Activated T-helper 1 cell treated with anti-CD3 and anti-CD28 coated beads, Interleukin-12 subunit alpha, Interleukin-12 subunit beta, Interleukin-2, Interleukin-4 antibody, amounts not matched to agents 30 ng/mL and 10 ng/mL and 1 ng/mL, durations not matched to agents 14 hours and 24 hours and 36 hours (primary cell): ENCODE data around the gene DIRAS2. TPM values are rescaled to one million over a fixed set of nuclear protein-coding genes. Genes with fewer than 3 reads are reported as not detected.
"Not testable (repeated sequence)": the region's sequence is repeated elsewhere in the genome, so short reads cannot be mapped to it uniquely, and the experiment has no call there.

Experiments
- DNase-seq: peaks from one replicate; pipeline ENCODE4 v3.0.0; 2021; ENCODE audit warnings: low spot score
- H3K27ac Mint-ChIP-seq: one replicate; pipeline ENCODE4 v1.8.0; 2021; ENCODE audit warnings: mild to moderate bottlenecking, mixed read lengths
- H3K27me3 Mint-ChIP-seq: one replicate; pipeline ENCODE4 v1.8.0; 2022; ENCODE audit warnings: mild to moderate bottlenecking, moderate library complexity, mixed read lengths; ENCODE audit not compliant: insufficient read depth
- H3K36me3 Mint-ChIP-seq: one replicate; pipeline ENCODE4 v1.8.0; 2021; ENCODE audit warnings: low read depth, mixed read lengths
- H3K4me1 Mint-ChIP-seq: one replicate; pipeline ENCODE4 v1.8.0; 2021; ENCODE audit warnings: low read depth, mixed read lengths
- H3K4me3 Mint-ChIP-seq: one replicate; pipeline ENCODE4 v1.8.0; 2021; ENCODE audit warnings: mild to moderate bottlenecking, moderate library complexity, mixed read lengths
- H3K9me3 Mint-ChIP-seq: one replicate; pipeline ENCODE4 v1.8.0; 2021; ENCODE audit warnings: mixed read lengths
- intact Hi-C: fragments of 100-400 bp; cut with micrococcal nuclease; formaldehyde crosslinking; loops from one replicate; pipeline ENCODE4 v1.15.1; 2024
- total RNA-seq: library from RNA; stranded (reverse); gene quantifications from 2 replicates; pipeline ENCODE4 v1.2.3, GENCODE V29; 2022

Gene DIRAS2, protein sequence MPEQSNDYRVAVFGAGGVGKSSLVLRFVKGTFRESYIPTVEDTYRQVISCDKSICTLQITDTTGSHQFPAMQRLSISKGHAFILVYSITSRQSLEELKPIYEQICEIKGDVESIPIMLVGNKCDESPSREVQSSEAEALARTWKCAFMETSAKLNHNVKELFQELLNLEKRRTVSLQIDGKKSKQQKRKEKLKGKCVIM
- total RNA-seq, result not detected in 2 replicates

DNA sequence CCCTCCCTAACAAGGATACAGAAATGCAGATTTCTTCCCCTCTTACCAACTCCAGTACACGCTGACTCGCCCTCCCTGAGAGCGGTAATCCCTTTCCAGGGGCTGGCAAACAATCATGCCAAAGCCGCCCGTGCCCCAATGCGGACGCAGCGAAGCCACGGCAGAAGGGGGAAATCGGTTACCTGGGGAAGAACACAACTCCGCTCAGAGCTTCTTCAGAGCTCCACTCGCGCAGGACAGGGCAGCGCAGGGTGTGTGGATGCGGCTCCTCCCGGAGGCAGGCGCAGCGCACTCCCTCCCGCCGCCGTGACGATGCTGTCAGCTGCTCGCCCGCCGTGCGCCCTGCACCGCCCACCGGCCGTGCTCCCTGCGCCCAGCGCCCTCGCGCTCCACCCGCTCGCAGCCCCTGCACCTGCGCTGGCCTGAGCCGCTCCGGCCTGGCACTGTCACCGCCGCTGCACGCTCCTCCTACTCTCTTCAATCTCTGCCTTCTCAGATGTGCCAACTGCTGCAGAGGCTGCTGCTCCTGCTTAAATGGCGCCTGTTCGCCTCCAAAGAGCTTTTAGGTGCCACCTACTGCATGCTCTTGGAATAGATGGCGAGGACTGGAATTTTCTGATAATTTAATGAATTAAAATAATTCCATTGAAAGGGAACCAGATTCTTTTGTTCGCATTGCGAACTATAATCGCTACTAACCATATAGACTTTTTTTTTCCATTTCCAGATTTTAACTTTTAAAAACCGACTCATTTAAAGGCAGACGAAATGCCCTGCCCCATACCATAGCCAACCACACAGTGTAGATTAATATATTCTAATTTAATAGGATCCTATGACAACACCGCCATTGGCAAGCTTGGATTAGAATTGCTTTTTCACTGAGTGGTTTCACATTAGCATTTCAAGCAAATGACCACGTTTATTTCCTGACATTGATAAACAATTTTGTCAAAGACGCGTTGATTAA, at the start of gene DIRAS2:
TSS of gene DIRAS2 (minus strand) at position 255 of the 970 bp plus-strand sequence. CDS start 28,997 bp downstream, outside the sequence.
- DNase-seq, result no peak
- Mint-ChIP-seq H3K9me3 (no peaks in the 10 kb centered on the region), H3K27me3 (peaks cover 65% of the 10 kb centered on the region)

DNA sequence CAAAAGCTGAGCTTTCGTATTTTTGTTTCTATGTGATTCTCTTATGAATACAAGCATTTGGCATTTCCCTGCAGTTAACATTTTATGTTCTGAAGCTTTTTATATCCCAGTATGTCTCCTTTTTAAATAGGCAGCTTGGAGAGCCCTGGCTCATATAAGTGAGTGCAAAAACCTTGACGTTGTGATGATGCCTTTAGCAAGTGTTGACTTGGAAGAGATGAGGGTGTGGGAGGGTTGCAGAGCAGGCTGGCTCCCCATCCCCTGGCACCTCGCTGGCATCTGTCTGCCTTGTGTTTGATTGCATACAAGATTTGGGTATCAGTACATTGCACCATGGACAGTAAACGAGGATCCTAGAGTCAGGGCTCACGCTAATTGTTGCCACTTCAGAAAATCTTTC, 42.1 kb upstream of the DIRAS2 start:
- intact Hi-C loops, result no loop called here
- no peak for DNase-seq
- Mint-ChIP-seq H3K9me3 (no peaks in the 10 kb centered on the region), H3K4me1 (no peaks in the 10 kb centered on the region), H3K36me3 (no peaks in the 10 kb centered on the region), H3K27me3 (no peaks in the 10 kb centered on the region), H3K4me3 (no peak overlapping the region), H3K27ac (no peak overlapping the region)

More for the DNA sequence above, at the start of gene DIRAS2:
- H3K36me3 Mint-ChIP-seq, result no peaks in the 10 kb centered on the region
- H3K4me3 Mint-ChIP-seq, result no peak within 1 kb of the TSS
- H3K4me1 Mint-ChIP-seq, result no peaks in the 10 kb centered on the region
- no peak within 1 kb of the TSS for H3K27ac Mint-ChIP-seq
- intact Hi-C loops, result loop anchor here (5.0 kb wide), 1 partner anchor 416 kb away; no protein-coding TSS in a partner anchor

DNA sequence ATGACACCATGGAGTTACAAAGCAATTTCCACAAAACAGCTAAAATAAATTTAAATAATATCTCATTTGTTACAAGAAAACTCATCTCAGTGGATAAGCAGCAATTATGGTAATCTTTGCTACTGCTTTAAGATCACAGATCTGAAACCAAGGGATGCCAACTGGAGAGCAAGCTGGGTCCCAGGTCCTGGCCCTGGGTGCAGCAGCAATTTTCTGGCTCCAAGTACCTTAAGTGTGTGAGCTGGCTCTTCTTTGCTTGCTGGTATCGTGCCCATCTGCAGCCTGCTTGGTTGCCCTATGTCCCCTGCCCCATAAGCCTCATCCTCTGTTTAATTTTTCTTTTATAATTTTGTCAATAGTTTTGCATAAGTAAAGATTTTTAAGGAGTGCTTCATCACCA, 41.5 kb upstream of the DIRAS2 start:
- Mint-ChIP-seq H3K27ac (no peak overlapping the region), H3K36me3 (no peaks in the 10 kb centered on the region), H3K9me3 (no peaks in the 10 kb centered on the region), H3K27me3 (no peaks in the 10 kb centered on the region), H3K4me3 (no peak overlapping the region), H3K4me1 (no peaks in the 10 kb centered on the region)
- DNase-seq, result no peak
- intact Hi-C loops, result no loop called here

DNA sequence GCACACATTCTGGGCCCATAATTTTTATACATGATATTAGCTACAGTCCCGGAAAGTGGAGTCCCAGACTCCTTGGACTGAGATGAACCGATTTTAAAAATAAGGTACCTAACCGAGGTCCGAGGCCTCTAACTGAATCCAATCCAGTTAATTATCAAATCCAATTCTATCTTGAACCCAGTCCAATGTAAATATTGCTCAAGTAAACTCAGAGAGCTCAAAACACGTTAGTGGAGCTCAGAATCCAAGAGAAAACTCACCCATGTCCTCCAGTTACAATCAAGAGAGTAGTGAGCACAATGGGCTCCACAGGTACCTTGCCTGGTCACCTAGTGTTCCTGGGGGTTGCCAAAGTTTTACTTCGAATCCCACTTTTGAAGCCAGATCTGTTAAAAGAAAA, 37.9 kb upstream of the DIRAS2 start:
- no peak overlapping the region for H3K27ac Mint-ChIP-seq
- no peak for DNase-seq
- no peaks in the 10 kb centered on the region for H3K9me3 Mint-ChIP-seq
- H3K36me3 Mint-ChIP-seq, result no peaks in the 10 kb centered on the region
- no peak overlapping the region for H3K4me3 Mint-ChIP-seq
- no peaks in the 10 kb centered on the region for H3K27me3 Mint-ChIP-seq
- H3K4me1 Mint-ChIP-seq, result no peaks in the 10 kb centered on the region
- intact Hi-C loops, result no loop called here

DNA sequence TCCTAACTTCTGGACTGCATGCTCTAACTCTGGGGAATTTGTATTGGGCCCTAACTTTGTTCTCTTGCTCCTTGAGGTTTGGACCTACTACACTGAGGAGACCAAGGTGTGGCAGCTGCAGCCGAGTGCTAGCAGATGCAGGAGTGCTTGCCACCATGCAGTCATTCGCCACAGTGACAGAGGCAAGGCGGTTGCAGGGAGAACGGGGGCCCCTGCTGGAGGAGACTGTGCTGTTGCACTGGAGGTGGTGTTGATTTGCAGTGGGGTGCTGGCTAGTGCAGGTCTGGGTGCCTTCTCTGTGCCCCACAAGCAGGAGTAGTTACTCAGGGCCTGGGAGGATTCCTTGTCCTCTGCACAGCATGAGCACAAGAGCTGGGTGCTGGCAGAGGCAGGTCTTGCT, 22.4 kb upstream of the DIRAS2 start:
- Mint-ChIP-seq H3K4me3 (no peak overlapping the region), H3K4me1 (no peaks in the 10 kb centered on the region), H3K27ac (no peak overlapping the region), H3K27me3 (peaks cover 6% of the 10 kb centered on the region), H3K36me3 (no peaks in the 10 kb centered on the region), H3K9me3 (no peaks in the 10 kb centered on the region)
- DNase-seq, result no peak
- intact Hi-C loops, result no loop called here

DNA sequence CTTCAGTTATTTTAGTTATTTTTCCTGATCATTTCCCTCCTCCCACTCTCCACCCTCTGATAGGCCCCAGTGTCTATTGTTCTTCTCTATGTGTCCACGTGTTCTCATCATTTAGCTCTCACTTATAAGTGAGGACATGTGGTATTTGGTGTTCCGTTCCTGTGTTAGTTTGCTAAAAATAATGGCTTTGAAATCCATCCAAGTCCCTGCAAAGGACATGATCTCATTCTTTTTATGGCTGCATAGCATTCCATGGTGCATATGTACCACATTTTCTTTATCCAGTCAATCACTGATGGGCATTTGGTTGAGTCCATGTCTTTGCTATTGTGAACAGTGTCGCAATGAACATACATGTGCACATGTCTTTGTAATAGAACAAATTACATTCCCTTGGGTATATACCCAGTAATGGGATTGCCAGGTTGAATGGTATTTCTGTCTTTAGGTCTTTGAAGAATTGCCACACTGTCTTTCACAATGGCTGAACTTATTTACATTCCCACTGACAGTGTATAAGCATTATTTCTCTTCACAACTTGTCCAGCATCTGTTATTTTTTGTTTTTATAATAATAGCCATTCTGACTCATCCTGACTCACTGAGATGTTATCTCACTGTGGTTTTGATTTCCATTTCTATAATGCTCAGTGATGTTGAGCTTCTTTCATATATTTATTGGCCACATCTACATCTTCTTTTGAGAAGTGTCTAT, 17.2 kb upstream of the DIRAS2 start:
- H3K27me3 Mint-ChIP-seq, result peaks cover 10% of the 10 kb centered on the region
- no peak for DNase-seq
- H3K27ac Mint-ChIP-seq, result no peak overlapping the region
- no peak overlapping the region for H3K4me3 Mint-ChIP-seq
- no peaks in the 10 kb centered on the region for H3K36me3 Mint-ChIP-seq
- H3K4me1 Mint-ChIP-seq, result no peaks in the 10 kb centered on the region
- H3K9me3 Mint-ChIP-seq, result no peaks in the 10 kb centered on the region
- intact Hi-C loops, result no loop called here

DNA sequence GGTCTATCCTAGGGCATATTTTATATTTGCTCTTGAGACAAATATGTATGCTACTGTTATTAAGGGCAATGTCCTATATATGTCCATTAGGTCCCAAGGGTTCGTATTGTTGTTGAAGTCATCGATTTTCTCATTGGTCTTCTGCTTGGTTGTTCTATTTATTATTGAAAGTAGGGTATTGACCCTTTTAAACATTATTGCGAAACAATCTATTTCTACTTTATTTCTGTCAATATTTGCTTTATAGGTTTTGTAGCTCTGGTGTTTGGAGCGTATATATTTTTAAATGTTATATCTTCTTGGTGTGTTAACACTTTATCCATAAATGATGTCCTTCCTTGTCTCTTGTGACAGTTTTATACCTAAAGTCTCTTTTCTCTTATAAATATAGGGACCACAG, 16.2 kb upstream of the DIRAS2 start:
- intact Hi-C loops, result no loop called here
- Mint-ChIP-seq H3K27ac (no peak overlapping the region), H3K4me3 (no peak overlapping the region), H3K4me1 (no peaks in the 10 kb centered on the region), H3K9me3 (no peaks in the 10 kb centered on the region), H3K27me3 (peaks cover 4% of the 10 kb centered on the region), H3K36me3 (no peaks in the 10 kb centered on the region)
- DNase-seq, result no peak

DNA sequence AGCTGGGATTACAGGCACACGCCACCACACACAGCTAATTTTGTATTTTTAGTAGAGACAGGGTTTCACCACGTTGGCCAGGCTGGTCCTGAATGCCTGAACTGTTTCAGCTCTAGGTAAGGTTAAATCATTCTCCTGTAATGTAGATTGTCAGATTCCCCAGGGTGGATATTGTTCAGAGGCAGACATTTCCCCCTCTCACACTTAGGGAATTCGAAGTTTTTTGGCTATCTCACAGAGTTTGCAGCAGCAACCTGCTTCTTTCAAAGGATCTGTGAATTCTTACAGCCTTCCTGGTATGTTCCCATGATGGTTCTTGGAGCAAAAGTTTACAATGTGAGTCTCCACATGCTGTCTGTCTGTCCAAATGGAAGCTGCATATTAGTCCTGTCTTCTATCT, 15.6 kb upstream of the DIRAS2 start:
- no peak for DNase-seq
- H3K27ac Mint-ChIP-seq, result no peak overlapping the region
- no peaks in the 10 kb centered on the region for H3K9me3 Mint-ChIP-seq
- no peaks in the 10 kb centered on the region for H3K4me1 Mint-ChIP-seq
- peaks cover 4% of the 10 kb centered on the region for H3K27me3 Mint-ChIP-seq
- no peaks in the 10 kb centered on the region for H3K36me3 Mint-ChIP-seq
- intact Hi-C loops, result no loop called here
- H3K4me3 Mint-ChIP-seq, result no peak overlapping the region

DNA sequence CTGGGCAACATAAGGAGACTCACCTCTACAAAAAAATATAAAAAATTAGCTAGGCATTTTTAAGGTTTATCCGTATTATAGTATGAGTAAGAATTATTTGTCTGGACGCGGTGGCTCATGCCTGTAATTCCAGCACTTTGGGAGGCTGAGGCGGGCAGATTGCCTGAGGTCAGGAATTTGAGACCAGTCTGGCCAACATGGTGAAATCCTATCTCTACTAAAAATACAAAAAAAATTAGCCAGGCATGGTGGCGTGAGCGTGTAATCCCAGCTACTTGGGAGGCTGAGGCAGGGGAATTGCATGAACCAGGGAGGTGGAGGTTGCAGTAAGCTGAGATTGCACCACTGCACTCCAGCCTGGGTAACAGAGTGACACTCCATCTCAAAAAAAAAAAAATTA, 14.3 kb upstream of the DIRAS2 start:
- H3K9me3 Mint-ChIP-seq, H3K27me3 Mint-ChIP-seq, H3K27ac Mint-ChIP-seq, intact Hi-C loops, H3K36me3 Mint-ChIP-seq, H3K4me1 Mint-ChIP-seq, DNase-seq, H3K4me3 Mint-ChIP-seq: not testable (repeated sequence)

DNA sequence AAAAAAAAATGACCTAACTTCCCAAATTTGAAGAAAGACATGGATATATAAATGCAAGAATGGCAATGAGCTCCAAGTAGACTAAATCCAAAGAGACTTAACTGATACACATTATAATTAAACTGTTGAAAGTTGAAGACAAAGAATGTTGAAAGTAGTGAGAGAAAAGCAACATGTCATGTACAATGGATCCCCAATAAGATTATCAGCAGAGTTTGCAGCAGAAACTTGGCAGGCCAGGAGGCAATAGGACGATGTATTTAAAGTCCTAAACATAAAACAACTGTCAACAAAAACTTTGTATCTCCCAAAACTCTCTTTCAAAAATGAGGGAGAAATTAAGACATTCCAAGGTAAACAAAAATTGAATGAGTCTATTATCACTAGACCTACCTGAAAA, 8.6 kb upstream of the DIRAS2 start:
- Mint-ChIP-seq H3K36me3 (no peaks in the 10 kb centered on the region), H3K4me1 (no peaks in the 10 kb centered on the region), H3K27me3 (peaks cover 9% of the 10 kb centered on the region), H3K4me3 (no peak overlapping the region), H3K9me3 (peaks cover 8% of the 10 kb centered on the region), H3K27ac (no peak overlapping the region)
- intact Hi-C loops, result no loop called here
- no peak for DNase-seq

DNA sequence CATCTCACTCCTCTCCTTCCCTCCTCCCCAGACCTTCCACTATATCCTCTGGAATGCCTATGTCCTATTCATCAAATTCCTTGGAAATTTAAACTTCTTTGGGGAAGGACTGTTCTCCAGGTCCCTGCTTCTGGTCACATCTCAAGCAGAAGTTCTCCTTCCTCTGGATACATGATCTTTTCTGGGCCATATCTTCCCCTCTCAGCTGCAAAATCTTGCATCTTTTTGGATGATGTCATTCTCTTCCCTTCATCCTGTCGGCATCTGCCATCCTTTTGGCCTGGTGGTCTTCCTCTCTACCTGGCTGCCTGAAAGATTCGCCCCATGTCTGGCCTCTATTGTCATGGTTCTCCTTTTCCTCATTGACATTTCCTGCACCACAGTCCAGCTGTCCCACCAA, 5.2 kb upstream of the DIRAS2 start:
- H3K36me3 Mint-ChIP-seq, result no peaks in the 10 kb centered on the region
- intact Hi-C loops, result no loop called here
- peaks cover 8% of the 10 kb centered on the region for H3K9me3 Mint-ChIP-seq
- H3K4me1 Mint-ChIP-seq, result no peaks in the 10 kb centered on the region
- no peak for DNase-seq
- H3K27ac Mint-ChIP-seq, result no peak overlapping the region
- no peak overlapping the region for H3K4me3 Mint-ChIP-seq
- peaks cover 36% of the 10 kb centered on the region for H3K27me3 Mint-ChIP-seq

DNA sequence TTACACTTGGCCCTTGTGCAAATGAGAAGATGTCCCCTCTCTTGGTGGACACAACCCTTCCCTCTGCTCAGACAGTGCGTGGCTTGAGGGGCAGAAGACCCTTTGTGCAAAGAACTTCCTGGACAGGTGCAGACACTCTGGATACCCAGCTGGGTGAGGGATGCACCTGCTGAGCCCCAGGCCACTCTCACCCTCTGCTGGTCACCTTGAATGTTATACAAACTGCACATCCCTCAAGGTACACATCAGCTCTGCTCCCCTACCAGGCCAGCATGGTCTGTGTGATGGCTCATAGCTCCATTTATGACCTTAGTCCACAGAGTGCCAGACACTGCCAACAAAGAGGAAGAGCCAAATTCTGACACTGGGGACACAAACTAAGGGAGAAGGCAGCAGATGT, 3.1 kb upstream of the DIRAS2 start:
- no peak for DNase-seq
- H3K4me3 Mint-ChIP-seq, result no peak overlapping the region
- no peaks in the 10 kb centered on the region for H3K36me3 Mint-ChIP-seq
- no peak overlapping the region for H3K27ac Mint-ChIP-seq
- intact Hi-C loops, result no loop called here
- peaks cover 53% of the 10 kb centered on the region for H3K27me3 Mint-ChIP-seq
- H3K9me3 Mint-ChIP-seq, result peaks cover 3% of the 10 kb centered on the region
- H3K4me1 Mint-ChIP-seq, result no peaks in the 10 kb centered on the region
